Measurements from ENCODE around the gene SLCO1A2.
"Not testable (repeated sequence)": the region's sequence is repeated elsewhere in the genome, so short reads cannot be mapped to it uniquely, and the experiment has no call there.

The SLCO1A2 gene

GRCh38 chr12:21334771-21335325 lies at the start of gene SLCO1A2:
TSS of gene SLCO1A2 (minus strand) at chr12:21334917. CDS start at chr12:21334647, 270 bp downstream.
- no peak for DNase-seq

DNA sequence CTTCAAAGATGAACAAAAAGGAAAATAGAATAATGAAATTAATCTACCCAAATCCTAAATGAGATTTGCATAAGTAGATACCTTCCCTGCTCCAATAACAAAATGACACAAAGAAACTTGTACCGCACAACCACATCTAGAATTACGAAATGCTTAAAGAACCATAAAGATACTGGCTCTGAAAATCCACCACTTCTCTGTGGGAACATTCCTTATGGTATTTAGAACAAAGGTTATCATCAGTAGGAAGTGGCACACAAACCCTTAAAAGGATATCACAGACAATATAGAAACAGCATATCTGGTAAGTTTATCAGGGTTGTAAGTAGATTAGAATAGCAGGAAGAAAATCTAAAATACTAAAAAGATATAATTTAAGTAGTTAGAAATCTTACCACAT lies 49.5 kb upstream of the SLCO1A2 start:
- DNase-seq = no peak

GRCh38 chr12:21381320-21381719 lies 46.6 kb upstream of the SLCO1A2 start:
- not testable (repeated sequence) for DNase-seq

DNA sequence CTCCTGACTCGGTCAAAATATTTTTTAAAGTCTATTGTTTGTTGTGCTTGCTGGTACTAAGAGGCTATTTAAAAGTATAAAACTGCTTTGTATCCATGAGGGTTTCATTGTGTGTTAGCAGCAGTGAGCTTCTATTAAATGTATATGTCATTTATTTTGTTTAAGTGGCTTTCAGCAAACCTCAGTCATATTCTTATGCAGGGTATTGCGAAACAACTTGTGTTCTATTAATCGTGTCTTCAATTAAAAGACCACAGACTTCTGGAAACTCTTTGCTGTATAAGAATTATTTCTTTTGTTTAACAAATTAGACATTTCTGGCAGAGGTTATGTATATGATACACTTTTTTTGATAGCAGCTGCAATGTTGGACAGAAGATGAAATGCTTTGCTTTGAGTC lies 44.5 kb upstream of the SLCO1A2 start:
- no peak for DNase-seq

DNA sequence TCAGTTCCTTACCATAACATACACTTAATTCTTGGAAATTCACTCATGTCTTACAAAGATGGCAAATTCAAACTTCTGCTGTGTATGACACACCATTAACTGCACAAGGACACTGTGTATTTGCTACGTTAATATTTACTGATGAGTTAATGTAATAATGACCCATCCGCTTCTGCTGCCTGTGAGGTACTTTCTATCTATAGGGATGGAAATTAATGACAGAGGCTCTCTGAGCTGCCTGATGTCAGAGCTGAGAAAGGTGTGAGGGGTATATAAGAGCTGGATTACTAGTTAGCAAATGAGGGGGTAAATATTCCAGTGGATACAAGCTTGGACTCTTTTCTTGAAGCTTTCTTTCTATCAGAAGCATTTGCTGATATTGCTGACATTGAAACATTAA lies 37.9 kb upstream of the SLCO1A2 start, which contains the start of gene IAPP:
Gene IAPP, plus strand, starts transcription at position 301 of the 400 bp plus-strand sequence. CDS start 450 bp downstream, outside the sequence.
- no peak for DNase-seq

- no peak for DNase-seq
Measured at GRCh38 chr12:21370845-21371449, 36.2 kb upstream of the SLCO1A2 start.

GRCh38 chr12:21369141-21369980 lies 34.6 kb upstream of the SLCO1A2 start:
- no peak for DNase-seq

DNA sequence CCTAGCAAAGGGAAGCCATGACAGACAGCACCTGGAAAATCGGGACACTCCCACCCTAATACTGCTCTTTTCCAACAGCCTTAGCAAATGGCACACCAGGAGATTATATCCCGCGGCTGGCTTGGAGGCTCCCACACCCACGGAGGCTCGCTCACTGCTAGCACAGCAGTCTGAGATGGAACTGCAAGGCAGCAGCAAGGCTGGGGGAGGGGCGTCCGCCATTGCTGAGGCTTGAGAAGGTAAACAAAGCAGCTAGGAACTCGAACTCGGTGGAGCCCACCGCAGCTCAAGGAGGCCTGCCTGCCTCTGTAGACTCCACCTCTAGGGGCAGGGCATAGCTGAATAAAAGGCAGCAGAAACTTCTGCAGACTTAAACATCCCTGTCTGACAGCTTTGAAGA lies 25.9 kb upstream of the SLCO1A2 start:
- DNase-seq = not testable (repeated sequence)

DNA sequence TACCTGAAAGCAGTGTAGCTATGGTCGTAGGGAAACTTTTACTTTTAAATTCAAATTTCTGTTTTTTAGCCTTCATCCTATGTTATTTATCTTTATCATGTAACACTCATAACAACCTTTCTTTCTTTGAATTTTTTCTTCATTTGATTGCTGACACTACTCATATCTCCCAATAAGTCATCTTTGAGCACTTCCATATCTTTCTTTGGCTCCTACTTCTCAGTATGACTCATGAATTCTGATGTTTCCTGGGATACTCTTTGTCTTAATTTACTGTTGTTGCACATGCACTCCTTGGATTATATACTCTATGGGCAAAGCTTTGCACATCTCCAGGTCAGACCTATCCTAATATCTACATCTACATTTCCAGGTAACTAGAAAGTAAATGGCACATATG lies 19.9 kb upstream of the SLCO1A2 start:
- DNase-seq = no peak

DNA sequence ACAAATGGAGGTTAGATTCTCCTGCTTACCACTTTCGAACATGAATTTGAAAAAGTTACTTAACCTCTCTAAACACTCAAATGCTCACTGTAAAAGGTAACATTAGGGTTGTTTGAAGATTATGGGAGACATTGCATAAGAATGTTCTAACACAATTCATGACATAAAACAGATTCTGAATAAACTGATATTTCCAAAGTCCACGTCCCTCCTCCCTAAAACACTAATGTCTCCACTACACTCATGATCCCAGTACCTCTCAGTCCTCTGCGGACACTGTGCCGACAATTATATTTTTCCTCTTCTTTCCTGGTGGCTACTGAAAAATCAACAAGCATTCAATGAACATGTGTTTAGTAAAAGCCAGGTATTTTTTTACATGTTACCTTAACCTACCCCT lies 19.2 kb upstream of the SLCO1A2 start:
- no peak for DNase-seq

GRCh38 chr12:21353487-21353886 lies 18.8 kb upstream of the SLCO1A2 start:
- no peak for DNase-seq

DNA sequence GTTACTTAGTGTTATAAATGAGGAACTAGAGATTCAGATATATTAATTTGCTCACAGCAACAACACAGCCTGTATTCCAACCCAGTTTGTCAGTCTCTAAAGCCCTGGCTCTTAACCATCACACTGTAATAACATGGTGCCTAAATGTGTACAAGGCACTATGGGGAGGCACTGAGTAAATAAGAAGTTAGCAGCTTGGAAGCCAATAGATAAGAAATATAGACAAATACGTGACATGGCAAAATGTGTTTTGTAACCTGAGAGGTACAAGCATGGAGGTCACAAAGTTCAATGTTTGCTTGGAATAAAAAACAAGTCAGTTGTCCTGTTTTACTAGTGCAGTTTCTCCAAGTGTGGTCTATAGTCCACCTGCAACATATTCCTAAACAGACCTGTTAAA lies 16.3 kb upstream of the SLCO1A2 start:
- DNase-seq = no peak

GRCh38 chr12:21346542-21347205 lies 12.0 kb upstream of the SLCO1A2 start:
- DNase-seq = no peak

DNA sequence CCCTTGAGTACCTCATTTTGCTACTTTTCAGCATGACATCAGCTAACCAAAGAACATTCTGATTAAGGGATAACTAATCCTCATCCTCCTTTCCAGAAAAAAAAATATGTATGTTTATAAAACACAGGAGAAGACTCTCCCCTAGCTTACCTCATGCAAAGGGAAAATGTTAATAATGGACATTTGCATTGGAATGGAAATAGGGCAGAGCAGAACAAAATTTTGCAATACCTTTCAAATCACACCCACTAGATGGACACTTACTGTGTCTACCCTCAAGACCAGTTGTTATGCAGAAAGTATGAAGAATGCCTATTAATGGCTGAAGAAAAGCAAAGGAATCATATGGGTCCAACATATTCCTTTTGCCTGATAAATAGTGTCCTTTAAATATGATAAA lies 8.9 kb upstream of the SLCO1A2 start:
- no peak for DNase-seq

GRCh38 chr12:21341769-21342168 lies 7.1 kb upstream of the SLCO1A2 start:
- DNase-seq = no peak

- no peak for DNase-seq
Measured at GRCh38 chr12:21340403-21340802, 5.7 kb upstream of the SLCO1A2 start.

DNA sequence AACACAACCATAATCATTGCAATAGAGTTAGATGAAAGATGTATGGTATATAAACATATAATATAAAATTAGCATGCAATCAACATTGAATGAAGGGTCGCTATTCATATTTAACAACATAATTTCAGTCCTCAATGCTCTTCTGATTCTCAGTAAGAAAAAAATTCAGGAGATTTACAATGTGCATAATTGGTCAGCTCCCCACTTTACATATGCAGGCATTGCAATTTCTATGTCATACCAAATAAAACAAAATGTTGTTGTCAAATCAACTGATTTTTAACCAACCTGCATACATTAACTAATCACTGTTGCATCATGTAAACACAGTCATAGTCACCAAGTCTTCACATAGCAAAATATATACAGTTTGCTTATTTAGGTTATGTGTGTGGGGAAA lies 5.2 kb upstream of the SLCO1A2 start:
- no peak for DNase-seq

DNA sequence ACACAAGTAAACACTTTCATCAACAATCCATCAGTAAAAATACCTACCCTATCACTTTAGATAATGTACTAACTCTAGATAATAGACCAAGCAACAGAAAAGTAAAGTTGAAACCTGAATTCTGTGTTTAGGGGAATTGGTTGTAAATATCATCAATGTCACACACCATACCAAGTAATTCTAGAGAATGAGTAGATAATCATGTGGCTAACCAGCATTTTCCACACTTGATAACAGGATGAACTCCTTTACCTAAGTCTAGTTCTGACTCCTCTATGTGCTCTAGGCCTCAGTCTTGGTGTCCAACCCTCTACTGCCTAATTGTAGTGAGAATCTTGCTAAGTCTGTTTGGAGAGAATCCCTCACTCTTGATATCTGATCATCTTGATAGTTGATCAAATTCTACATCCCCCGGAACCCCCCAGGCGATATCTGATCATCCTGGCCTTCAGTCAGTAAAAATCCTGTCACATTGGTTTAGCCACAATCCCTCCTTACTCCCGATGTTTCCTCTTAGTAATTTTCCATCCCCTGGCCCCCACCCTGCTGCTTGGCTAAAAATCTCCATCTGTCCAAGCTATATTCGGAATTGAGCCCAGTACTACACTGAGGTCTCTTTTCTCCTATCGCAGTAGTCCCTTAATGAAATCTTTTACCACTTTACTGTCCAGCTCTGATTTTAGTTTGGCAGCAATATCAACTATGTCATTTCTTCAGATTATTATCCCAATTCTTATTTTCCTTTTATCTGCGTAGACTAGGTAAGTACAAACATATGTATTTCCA lies 3.4 kb upstream of the SLCO1A2 start:
- no peak for DNase-seq

GRCh38 chr12:21337453-21337852 lies 2.7 kb upstream of the SLCO1A2 start:
- DNase-seq = no peak

DNA sequence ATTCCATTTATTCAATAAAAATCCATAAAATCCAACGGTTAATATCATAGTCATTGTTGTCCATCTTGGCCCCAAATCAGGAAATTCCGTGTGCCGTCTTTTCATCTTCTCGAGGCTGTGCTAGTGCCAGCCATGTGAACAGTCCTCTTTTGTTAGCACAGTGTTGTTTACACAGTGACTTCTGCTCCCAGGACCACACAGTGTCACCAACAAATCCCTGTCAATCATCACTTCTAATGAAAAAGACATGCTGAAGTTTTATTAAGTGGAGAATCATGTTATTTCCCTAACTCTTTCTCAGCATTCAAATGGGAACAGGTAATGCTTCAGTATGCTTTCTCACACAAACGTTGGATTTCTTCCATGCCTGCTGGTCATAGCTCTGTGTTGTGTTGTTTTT lies 1.9 kb upstream of the SLCO1A2 start:
- DNase-seq = no peak

DNA sequence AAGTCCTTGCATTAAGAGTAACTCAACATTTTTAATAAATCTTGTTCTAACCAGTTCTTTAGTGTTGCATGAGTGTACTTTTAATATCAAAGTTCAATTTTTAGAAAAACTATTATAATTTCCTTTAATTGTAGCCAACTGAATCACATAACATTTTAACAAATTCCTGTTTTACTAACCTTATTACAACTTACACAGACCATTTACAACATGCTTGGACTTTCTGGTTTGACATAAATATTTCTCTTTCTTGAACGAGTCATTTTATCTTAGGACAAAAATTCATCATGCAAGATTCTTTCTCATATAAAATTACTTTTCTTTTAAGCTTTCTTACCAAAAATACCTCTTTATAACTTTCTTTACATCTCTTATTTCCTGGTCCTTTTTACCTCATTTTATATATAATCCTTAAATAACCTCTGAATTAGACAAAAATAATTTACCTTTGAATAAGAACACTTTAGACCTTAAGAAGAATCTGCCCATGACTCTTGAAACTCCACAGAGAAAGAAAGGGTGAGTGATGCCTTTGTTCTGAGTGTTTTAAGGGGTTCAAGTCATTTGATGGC lies 3.9 kb downstream of the SLCO1A2 start:
- DNase-seq = no peak

GRCh38 chr12:21328578-21328977 lies 6.1 kb downstream of the SLCO1A2 start:
- DNase-seq = no peak

All from islet precursor cell (in vitro differentiated cells).